Natural killer cell treated with Interleukin-12 subunit alpha and Interleukin-12 subunit beta and Interleukin-15 and Interleukin-18, amount 100 ng/mL, for 72 hours (primary cell): ENCODE data around the gene FUCA2. TPM values are rescaled to one million over a fixed set of nuclear protein-coding genes. Genes with fewer than 3 reads are reported as not detected.
"Not testable (repeated sequence)": the region's sequence is repeated elsewhere in the genome, so short reads cannot be mapped to it uniquely, and the experiment has no call there.

Experiments used
- ATAC-seq, 2 donors: fragments of 150-1000 bp; cut with Tn5 transposase in 1 of 2; sonication (Bioruptor Pico), chemical (Tn5 transposase) in 1 of 2; 2 replicates each; pipeline ENCODE4 v1.10.0; 2021
- DNase-seq: peaks from one replicate; pipeline ENCODE4 v3.0.0; 2022; ENCODE audit warnings: low spot score
- H3K27ac Mint-ChIP-seq, 2 donors: 1 replicate in 1 of 2; 2 replicates in 1 of 2; pipeline ENCODE4 v1.8.0; 2022; ENCODE audit warnings: mixed read lengths in 2 of 2, mild to moderate bottlenecking in 1 of 2, moderate library complexity in 1 of 2
- H3K27me3 Mint-ChIP-seq, 2 donors: 1 replicate in 1 of 2; 2 replicates in 1 of 2; pipeline ENCODE4 v1.8.0; 2022; ENCODE audit warnings: mixed read lengths in 2 of 2
- H3K36me3 Mint-ChIP-seq: one replicate; pipeline ENCODE4 v1.8.0; 2022; ENCODE audit warnings: mixed read lengths
- H3K4me1 Mint-ChIP-seq, 2 donors: 1 replicate in 1 of 2; 2 replicates in 1 of 2; pipeline ENCODE4 v1.8.0; 2022; ENCODE audit warnings: low read depth in 2 of 2, mixed read lengths in 2 of 2, mild to moderate bottlenecking in 1 of 2
- H3K4me3 Mint-ChIP-seq: one replicate; pipeline ENCODE4 v1.8.0; 2022; ENCODE audit warnings: mixed read lengths
- H3K9me3 Mint-ChIP-seq: 2 replicates; pipeline ENCODE4 v1.8.0; 2022; ENCODE audit warnings: mixed read lengths
- total RNA-seq, 2 donors: library from RNA; stranded (reverse); gene quantifications; one replicate each; pipeline ENCODE4 v1.2.3, GENCODE V29; 2022

The FUCA2 gene
- total RNA-seq, 2 donors from 2014 or later, result 25.4 to 28.9 TPM

DNA sequence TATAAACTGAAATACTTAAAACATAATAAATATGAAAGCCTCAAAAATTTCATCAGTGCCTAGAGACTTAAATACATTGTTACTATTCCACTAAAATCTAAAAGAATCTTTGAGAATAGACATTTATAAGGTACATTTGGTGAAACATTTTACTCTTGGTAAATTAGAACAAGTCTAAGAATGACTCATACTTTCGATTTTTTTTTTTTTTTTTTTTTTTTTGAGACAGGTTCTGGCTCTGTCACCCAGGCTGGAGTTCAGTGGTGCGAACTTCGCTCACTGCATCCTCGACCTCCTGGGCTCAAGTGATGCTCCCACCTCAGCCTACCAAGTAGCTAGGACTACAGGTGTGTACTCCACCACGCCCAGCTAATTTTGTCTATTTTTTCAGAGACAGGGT, 6.4 kb downstream of the FUCA2 start:
- Mint-ChIP-seq H3K27me3 (no peaks in the 10 kb centered on the region), H3K27ac (no peak overlapping the region), H3K4me3 (no peak overlapping the region), H3K36me3 (peaks cover 17% of the 10 kb centered on the region), H3K4me1 (peaks cover 13 to 14% of the 10 kb centered on the region in 2 donors), H3K9me3 (no peaks in the 10 kb centered on the region)
- no peak for DNase-seq
- no peak for ATAC-seq

GRCh38 chr6:143504369-143504768, 7.2 kb downstream of the FUCA2 start:
- DNase-seq (no peak), ATAC-seq (no peak)
- Mint-ChIP-seq H3K4me3 (no peak overlapping the region), H3K4me1 (peaks cover 12% of the 10 kb centered on the region in 2 donors), H3K27ac (no peak overlapping the region), H3K36me3 (peaks cover 24% of the 10 kb centered on the region), H3K27me3 (no peaks in the 10 kb centered on the region), H3K9me3 (no peaks in the 10 kb centered on the region)

DNA sequence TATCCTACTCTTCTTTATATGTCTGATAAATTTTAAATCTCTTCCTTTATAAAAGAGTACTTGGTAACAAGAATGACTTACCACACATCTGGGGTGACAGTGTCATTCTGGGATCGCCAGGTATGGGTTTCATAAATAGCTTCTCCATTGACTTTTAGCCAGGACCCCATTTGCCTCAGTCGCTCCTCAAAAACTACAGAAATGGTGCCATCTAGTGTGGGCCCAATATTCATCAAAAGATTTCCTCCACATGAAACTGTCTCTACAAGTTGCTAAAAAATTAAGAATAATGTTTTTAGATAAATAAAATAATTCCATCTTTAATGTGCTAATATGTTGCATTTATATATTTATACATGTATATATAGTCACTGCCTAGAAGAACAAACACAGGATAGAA, 9.7 kb downstream of the FUCA2 start:
- peaks cover 15 to 20% of the 10 kb centered on the region in 2 donors for H3K4me1 Mint-ChIP-seq
- DNase-seq (no peak), ATAC-seq (no peak)
- H3K27ac Mint-ChIP-seq, result no peak overlapping the region
- no peak overlapping the region for H3K4me3 Mint-ChIP-seq
- peaks cover 35% of the 10 kb centered on the region for H3K36me3 Mint-ChIP-seq
- no peaks in the 10 kb centered on the region for H3K9me3 Mint-ChIP-seq
- no peaks in the 10 kb centered on the region for H3K27me3 Mint-ChIP-seq

- Mint-ChIP-seq H3K4me1 (peaks cover 10 to 14% of the 10 kb centered on the region in 2 donors), H3K9me3 (no peaks in the 10 kb centered on the region), H3K4me3 (no peak overlapping the region), H3K27me3 (no peaks in the 10 kb centered on the region), H3K27ac (no peak overlapping the region), H3K36me3 (peaks cover 36% of the 10 kb centered on the region)
- ATAC-seq, result no peak
- DNase-seq, result no peak
Measured at GRCh38 chr6:143498428-143498827, 13.1 kb downstream of the FUCA2 start.

DNA sequence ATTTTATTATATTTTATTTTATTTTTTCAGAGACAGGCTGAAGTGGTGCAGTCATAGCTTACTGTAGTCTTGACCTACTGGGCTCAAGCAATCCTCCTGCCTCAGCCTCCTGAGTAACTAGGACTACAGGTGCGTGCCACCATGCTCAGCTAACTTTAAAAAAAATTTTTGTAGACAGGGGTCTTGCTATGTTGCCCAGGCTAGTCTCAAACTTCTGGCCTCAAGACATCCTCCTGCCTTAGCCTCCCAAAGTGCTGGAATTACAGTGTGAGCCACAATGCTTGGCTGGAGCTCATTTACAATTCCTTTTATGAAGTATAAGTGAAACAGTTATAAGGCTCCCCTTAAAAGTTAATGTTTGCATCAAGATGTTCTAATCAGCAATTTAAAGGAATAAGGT, 14.5 kb downstream of the FUCA2 start:
- H3K27me3 Mint-ChIP-seq, result no peaks in the 10 kb centered on the region
- no peak overlapping the region for H3K4me3 Mint-ChIP-seq
- H3K4me1 Mint-ChIP-seq, result peaks cover 10 to 14% of the 10 kb centered on the region in 2 donors
- no peaks in the 10 kb centered on the region for H3K9me3 Mint-ChIP-seq
- peaks cover 33% of the 10 kb centered on the region for H3K36me3 Mint-ChIP-seq
- no peak for DNase-seq
- ATAC-seq, result no peak
- H3K27ac Mint-ChIP-seq, result no peak overlapping the region

DNA sequence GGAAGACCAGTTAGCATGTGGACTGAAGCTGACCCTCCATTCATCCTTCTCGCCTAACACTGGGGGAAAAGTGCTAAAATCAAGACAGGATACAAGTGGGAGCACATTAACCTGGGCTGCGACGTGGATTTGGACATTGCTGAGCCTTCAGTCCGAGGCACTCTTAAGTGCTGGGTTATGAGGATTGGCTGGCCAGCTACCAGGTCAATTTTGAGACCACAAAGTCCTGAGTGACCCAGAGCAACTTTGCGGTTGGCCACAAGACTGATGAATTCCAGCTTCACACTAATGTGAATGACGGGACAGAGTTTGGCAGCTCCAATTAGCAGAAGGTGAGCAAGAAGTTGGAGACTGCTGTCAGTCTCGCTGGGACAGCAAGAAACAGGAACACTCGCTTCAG, 20.7 kb downstream of the FUCA2 start:
- DNase-seq (no peak), ATAC-seq (no peak)
- Mint-ChIP-seq H3K4me3 (no peak overlapping the region), H3K36me3 (peaks cover 9% of the 10 kb centered on the region), H3K27ac (no peak overlapping the region), H3K4me1 (no peaks in the 10 kb centered on the region), H3K27me3 (no peaks in the 10 kb centered on the region), H3K9me3 (no peaks in the 10 kb centered on the region)

- no peaks in the 10 kb centered on the region for H3K9me3 Mint-ChIP-seq
- no peaks in the 10 kb centered on the region for H3K4me1 Mint-ChIP-seq
- no peaks in the 10 kb centered on the region for H3K27me3 Mint-ChIP-seq
- H3K36me3 Mint-ChIP-seq, result peaks cover 9% of the 10 kb centered on the region
- ATAC-seq, result no peak
- DNase-seq, result no peak
- no peak overlapping the region for H3K4me3 Mint-ChIP-seq
- no peak overlapping the region for H3K27ac Mint-ChIP-seq
Measured at GRCh38 chr6:143490244-143490643, 21.3 kb downstream of the FUCA2 start.

GRCh38 chr6:143486752-143487151, 24.8 kb downstream of the FUCA2 start:
- no peak for DNase-seq
- ATAC-seq, result no peak
- Mint-ChIP-seq H3K9me3 (no peaks in the 10 kb centered on the region), H3K36me3 (no peaks in the 10 kb centered on the region), H3K4me1 (no peaks in the 10 kb centered on the region), H3K27me3 (no peaks in the 10 kb centered on the region), H3K27ac (no peak overlapping the region), H3K4me3 (no peak overlapping the region)

DNA sequence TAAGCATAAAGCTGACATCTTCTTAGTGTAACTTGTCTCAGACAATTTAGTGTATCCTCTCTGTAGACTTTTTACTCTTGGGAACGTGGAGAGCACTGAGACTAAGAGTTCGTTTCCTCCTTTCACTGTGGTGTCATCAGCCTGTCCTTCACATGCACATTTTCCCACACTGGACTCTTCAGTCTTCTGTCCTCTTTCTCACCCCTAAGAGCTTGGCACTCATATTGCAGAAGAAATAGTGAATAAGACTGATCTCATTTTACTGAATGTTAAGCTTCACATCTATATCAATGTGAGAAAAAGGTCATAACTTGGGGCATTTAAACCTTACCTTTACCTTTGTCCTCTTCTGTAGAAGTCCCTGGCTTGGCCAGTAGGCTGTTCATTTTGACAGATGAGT, 25.6 kb downstream of the FUCA2 start:
- Mint-ChIP-seq H3K27me3 (no peaks in the 10 kb centered on the region), H3K36me3 (no peaks in the 10 kb centered on the region), H3K27ac (no peak overlapping the region), H3K9me3 (no peaks in the 10 kb centered on the region), H3K4me1 (no peaks in the 10 kb centered on the region), H3K4me3 (no peak overlapping the region)
- DNase-seq (no peak), ATAC-seq (no peak)

GRCh38 chr6:143482593-143482992, 28.9 kb downstream of the FUCA2 start:
- H3K4me3 Mint-ChIP-seq, result no peak overlapping the region
- H3K27ac Mint-ChIP-seq, result no peak overlapping the region
- H3K27me3 Mint-ChIP-seq, result no peaks in the 10 kb centered on the region
- no peaks in the 10 kb centered on the region for H3K9me3 Mint-ChIP-seq
- ATAC-seq (no peak), DNase-seq (no peak)
- no peaks in the 10 kb centered on the region for H3K4me1 Mint-ChIP-seq
- no peaks in the 10 kb centered on the region for H3K36me3 Mint-ChIP-seq

DNA sequence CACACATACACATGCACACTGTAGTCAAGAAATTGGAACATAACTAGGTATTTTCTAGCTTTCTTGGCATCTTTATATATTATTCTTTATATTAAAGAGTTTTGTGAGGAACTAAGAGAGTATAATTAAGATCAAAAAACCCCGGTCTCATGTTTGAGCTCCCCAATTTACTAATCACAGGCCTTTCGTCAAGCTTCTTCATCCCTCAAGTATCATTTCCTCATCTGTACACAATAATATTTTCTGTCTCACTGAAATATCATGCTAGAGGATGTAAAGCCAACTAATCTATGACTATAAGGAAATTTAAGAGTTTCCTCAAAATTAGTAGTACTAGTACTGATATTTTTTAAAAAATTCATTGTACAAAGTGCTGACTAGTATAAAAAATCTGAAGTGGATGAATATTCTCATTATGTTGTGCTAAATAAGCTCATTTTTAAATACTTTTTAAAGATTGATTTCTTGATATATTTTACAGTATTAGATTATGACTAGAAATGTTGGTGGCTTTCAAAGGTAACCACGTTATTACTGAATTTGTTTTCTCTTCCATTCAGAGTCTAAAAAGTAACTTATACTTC, 32.9 kb downstream of the FUCA2 start:
- Mint-ChIP-seq H3K4me3 (no peak overlapping the region), H3K9me3 (no peaks in the 10 kb centered on the region), H3K27me3 (no peaks in the 10 kb centered on the region), H3K36me3 (peaks cover 13% of the 10 kb centered on the region), H3K27ac (no peak overlapping the region), H3K4me1 (no peaks in the 10 kb centered on the region)
- DNase-seq, result no peak
- no peak for ATAC-seq

GRCh38 chr6:143476545-143476944, 35.0 kb downstream of the FUCA2 start:
- Mint-ChIP-seq H3K27ac (no peak overlapping the region), H3K9me3 (no peaks in the 10 kb centered on the region), H3K4me3 (no peak overlapping the region), H3K27me3 (no peaks in the 10 kb centered on the region), H3K4me1 (no peaks in the 10 kb centered on the region), H3K36me3 (peaks cover 24% of the 10 kb centered on the region)
- ATAC-seq (no peak), DNase-seq (no peak)

DNA sequence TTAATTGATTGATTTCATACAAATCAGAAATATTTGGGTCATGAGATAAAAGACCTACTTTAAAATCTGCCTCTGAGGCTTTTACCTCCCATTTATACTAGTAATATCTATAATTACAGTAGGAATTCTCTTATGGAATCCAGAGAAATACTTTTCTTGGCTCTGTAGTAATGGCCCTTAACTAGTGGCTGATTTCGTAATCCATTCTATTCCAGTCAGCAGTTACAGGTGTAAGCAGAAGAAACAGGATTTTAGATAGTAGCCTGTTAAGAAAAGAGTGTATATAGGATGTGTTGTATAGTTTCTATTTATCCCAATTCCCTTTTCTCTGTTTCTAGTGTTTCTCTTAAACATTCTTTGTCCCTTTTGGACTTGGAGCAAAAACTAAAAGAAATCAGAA, 39.7 kb downstream of the FUCA2 start:
- DNase-seq (no peak), ATAC-seq (no peak)
- H3K36me3 Mint-ChIP-seq, result peaks cover 22% of the 10 kb centered on the region
- H3K4me3 Mint-ChIP-seq, result no peak overlapping the region
- no peak overlapping the region for H3K27ac Mint-ChIP-seq
- no peaks in the 10 kb centered on the region for H3K27me3 Mint-ChIP-seq
- H3K9me3 Mint-ChIP-seq, result no peaks in the 10 kb centered on the region
- peaks cover 0 to 4% of the 10 kb centered on the region in 2 donors for H3K4me1 Mint-ChIP-seq

DNA sequence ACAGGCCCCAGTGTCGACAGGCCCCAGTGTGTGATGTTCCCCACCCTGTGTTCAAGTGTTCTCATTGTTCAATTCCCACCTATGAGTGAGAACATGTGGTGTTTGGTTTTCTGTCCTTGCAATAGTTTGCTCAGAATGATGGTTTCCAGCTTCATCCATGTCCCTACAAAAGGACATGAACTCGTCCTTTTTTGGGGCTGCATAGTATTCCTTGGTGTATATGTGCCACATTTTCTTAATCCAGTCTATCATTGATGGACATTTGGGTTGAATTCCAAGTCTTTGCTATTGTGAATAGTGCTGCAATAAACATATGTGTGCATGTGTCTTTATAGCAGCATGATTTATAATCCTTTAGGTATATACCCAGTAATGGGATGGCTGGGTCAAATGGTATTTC, 42.7 kb downstream of the FUCA2 start:
- H3K27ac Mint-ChIP-seq, H3K4me1 Mint-ChIP-seq, H3K9me3 Mint-ChIP-seq, H3K27me3 Mint-ChIP-seq, ATAC-seq, H3K4me3 Mint-ChIP-seq, DNase-seq: not testable (repeated sequence)
- peaks cover 11% of the 10 kb centered on the region for H3K36me3 Mint-ChIP-seq

GRCh38 chr6:143468026-143468425, 43.5 kb downstream of the FUCA2 start:
- ATAC-seq, result no peak
- H3K9me3 Mint-ChIP-seq, result no peaks in the 10 kb centered on the region
- no peaks in the 10 kb centered on the region for H3K27me3 Mint-ChIP-seq
- no peak overlapping the region for H3K4me3 Mint-ChIP-seq
- no peak overlapping the region for H3K27ac Mint-ChIP-seq
- no peak for DNase-seq
- peaks cover 0 to 4% of the 10 kb centered on the region in 2 donors for H3K4me1 Mint-ChIP-seq
- H3K36me3 Mint-ChIP-seq, result peaks cover 6% of the 10 kb centered on the region
